ENCODE data around the gene KCNMB1.

Gene KCNMB1

DNA sequence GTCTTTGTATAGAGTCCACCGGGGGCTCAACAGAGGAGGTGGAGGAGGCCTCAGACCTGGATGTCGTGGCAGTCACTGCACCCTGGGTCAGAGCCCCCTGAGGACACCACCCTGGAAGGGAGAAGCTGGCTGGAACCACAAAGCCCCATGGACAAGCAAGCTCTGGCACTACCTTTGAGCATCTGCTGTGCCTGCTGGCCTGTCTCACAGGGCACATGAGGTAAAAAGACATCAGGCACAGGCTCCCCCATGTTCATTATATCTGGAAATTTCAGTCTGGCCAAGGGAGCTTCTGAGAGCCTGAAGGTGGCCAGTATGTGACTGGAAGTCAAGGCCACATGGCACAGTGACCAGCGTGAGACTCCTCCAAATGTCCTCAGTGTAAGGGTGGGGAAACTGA lies 22.9 kb downstream of the KCNMB1 start:
- Mint-ChIP-seq H3K27ac (no peak overlapping the region), H3K27me3 (no peaks in the 10 kb centered on the region), H3K4me1 (no peaks in the 10 kb centered on the region)

DNA sequence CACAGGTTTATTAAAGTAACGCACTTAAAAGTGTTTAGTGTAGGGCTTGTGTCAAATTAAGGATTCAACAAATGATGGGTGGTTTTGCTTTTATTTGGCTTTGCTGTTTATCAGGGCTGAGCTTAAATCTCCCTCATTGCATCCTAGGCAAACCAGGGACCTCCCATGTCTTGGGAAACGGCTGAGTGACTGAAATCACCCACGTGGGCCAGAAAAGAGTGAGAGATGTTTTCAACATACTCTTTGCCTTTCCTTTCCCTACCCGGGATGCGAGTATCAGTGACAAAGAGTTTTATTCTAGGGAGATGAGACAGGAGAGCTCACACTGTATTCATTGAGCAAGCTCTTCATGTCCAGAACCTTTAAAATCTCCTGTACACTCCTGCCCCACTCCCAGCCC lies 23.3 kb downstream of the KCNMB1 start:
- H3K27ac Mint-ChIP-seq = no peak overlapping the region
- H3K27me3 Mint-ChIP-seq = no peaks in the 10 kb centered on the region
- H3K4me3 Mint-ChIP-seq = no peak overlapping the region
- H3K36me3 Mint-ChIP-seq = no peaks in the 10 kb centered on the region
- no peaks in the 10 kb centered on the region for H3K9me3 Mint-ChIP-seq
- no peaks in the 10 kb centered on the region for H3K4me1 Mint-ChIP-seq

More for the DNA sequence above, 22.9 kb downstream of the KCNMB1 start:
- Mint-ChIP-seq H3K36me3 (no peaks in the 10 kb centered on the region), H3K4me3 (no peak overlapping the region), H3K9me3 (no peaks in the 10 kb centered on the region)

DNA sequence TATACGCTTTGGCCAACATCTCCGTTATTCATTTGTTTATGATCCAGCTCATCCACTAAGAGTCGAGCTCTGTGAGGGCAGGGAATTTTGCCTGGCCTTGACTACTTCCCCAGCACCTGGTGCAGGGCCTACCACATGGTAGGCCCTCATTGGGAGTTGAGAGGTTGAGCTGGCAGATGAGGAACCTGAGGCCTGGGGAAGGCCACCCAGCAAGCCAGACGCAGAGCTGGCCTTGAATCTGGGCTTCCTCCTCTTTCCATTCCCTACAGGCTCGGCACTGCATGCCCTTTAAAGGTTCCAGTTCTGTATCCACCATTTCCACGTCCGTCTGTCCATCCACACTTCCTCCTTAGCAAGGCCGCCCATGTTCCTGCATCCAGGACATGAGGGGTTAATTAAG lies 24.2 kb downstream of the KCNMB1 start:
- H3K27ac Mint-ChIP-seq = no peak overlapping the region
- no peaks in the 10 kb centered on the region for H3K27me3 Mint-ChIP-seq

DNA sequence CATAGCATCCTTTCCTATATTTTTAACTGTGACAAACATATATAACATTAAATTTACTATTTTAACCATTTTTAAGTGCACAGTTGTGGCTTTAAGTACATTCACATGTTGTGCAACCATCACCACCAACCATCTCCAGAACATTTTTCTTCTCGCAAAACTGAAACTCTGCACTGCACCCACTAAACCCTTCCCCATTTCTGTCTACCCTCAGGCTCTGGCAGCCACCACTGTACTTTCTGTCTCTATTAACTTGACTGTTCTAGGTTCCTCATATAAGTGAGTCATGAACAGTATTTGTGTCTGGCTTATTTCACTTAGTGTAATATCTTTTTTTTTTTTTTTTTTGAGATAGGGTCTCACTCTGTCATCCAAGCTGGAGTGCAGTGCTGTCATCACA lies 25.5 kb downstream of the KCNMB1 start:
- no peaks in the 10 kb centered on the region for H3K36me3 Mint-ChIP-seq
- H3K27me3 Mint-ChIP-seq = no peaks in the 10 kb centered on the region
- no peaks in the 10 kb centered on the region for H3K4me1 Mint-ChIP-seq
- no peaks in the 10 kb centered on the region for H3K9me3 Mint-ChIP-seq
- no peak overlapping the region for H3K4me3 Mint-ChIP-seq
- no peak overlapping the region for H3K27ac Mint-ChIP-seq

More for the DNA sequence above, 24.2 kb downstream of the KCNMB1 start:
- Mint-ChIP-seq H3K4me3 (no peak overlapping the region), H3K36me3 (no peaks in the 10 kb centered on the region), H3K4me1 (no peaks in the 10 kb centered on the region), H3K9me3 (no peaks in the 10 kb centered on the region)

DNA sequence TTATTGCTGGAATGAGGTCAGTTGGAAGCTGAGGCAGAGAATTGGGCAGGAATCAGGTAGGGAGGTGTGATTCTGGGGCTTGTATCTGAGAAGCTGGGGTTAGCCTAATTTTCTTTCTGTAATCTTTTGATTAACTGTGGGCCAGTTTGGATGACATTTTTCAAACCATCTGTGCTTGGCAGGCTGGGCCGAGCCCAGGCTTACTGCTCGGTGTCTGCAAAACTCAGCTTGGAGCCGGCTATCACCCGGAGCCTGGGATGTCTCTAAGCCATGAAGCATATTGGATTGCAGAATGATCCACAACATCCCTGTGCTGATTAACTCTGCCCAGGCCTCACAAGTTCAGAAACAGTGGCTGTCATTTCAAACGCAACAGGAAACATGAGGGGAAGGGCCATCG lies 26.5 kb downstream of the KCNMB1 start:
- Mint-ChIP-seq H3K4me3 (no peak overlapping the region), H3K36me3 (no peaks in the 10 kb centered on the region), H3K27ac (no peak overlapping the region)

DNA sequence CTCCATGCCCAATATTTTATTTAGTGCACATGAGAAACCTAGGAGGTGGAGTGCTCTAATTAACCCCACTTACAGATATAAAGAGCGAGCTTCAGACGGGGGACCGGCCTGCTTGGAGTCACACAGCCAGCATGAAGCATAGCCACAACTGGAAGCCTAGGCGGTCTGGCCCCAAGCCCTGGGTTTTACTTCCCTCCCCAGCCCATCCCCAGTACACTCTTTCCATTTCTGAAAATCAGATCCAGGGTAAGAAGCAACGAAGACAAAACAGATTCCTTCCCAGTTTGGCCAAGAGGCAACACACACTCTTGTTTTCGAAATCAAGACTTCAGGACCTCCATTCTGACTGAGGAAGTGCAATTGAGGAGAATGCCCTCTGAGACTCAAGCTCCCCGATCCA lies 27.1 kb downstream of the KCNMB1 start:
- no peaks in the 10 kb centered on the region for H3K9me3 Mint-ChIP-seq
- H3K27ac Mint-ChIP-seq = no peak overlapping the region
- no peaks in the 10 kb centered on the region for H3K27me3 Mint-ChIP-seq
- no peak overlapping the region for H3K4me3 Mint-ChIP-seq
- H3K36me3 Mint-ChIP-seq = no peaks in the 10 kb centered on the region
- no peaks in the 10 kb centered on the region for H3K4me1 Mint-ChIP-seq

More for the DNA sequence above, 26.5 kb downstream of the KCNMB1 start:
- H3K9me3 Mint-ChIP-seq = no peaks in the 10 kb centered on the region
- no peaks in the 10 kb centered on the region for H3K4me1 Mint-ChIP-seq
- H3K27me3 Mint-ChIP-seq = no peaks in the 10 kb centered on the region

DNA sequence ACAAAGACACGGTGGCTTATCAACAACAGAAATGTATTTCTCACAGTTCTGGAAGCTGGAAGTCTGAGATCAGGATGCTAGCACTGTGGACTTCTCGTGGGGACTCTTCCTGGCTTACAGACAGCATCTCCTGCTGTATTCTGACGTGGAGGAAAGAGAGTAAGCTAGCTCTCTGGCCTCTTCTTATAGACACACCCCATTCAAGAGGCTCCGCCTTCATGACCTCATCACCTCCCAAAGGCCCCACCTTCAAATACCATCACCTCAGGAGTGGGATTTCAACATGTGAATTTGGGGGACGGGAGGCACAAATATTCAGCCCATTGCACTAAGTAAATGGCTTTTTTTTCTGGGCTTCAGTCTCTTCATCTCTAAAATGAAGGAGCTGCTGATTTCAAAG lies 27.6 kb downstream of the KCNMB1 start:
- no peaks in the 10 kb centered on the region for H3K27me3 Mint-ChIP-seq
- no peaks in the 10 kb centered on the region for H3K4me1 Mint-ChIP-seq
- H3K36me3 Mint-ChIP-seq = no peaks in the 10 kb centered on the region
- no peak overlapping the region for H3K27ac Mint-ChIP-seq
- H3K9me3 Mint-ChIP-seq = no peaks in the 10 kb centered on the region
- H3K4me3 Mint-ChIP-seq = no peak overlapping the region

DNA sequence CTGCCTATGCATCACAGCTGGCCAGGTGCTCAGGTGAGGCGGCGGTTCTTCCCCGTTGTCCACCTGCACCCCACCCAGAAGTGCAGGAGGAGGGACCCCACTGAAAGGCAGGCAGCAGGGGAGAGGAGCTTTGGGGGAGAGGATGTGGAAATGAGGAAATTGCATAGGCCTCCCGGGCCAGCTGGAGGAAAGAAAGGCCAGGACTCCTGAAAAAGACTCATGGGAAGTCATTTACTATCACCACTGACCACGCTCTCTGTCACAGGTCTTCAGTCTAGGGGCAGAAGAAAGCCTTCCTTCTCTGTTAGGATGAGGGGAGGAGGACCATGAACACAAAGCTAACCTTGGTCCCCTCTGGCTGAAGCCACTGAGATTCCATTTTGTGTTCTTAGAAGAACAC lies 28.1 kb downstream of the KCNMB1 start:
- Mint-ChIP-seq H3K9me3 (no peaks in the 10 kb centered on the region), H3K4me3 (no peak overlapping the region), H3K27me3 (no peaks in the 10 kb centered on the region), H3K36me3 (no peaks in the 10 kb centered on the region), H3K4me1 (no peaks in the 10 kb centered on the region), H3K27ac (no peak overlapping the region)

DNA sequence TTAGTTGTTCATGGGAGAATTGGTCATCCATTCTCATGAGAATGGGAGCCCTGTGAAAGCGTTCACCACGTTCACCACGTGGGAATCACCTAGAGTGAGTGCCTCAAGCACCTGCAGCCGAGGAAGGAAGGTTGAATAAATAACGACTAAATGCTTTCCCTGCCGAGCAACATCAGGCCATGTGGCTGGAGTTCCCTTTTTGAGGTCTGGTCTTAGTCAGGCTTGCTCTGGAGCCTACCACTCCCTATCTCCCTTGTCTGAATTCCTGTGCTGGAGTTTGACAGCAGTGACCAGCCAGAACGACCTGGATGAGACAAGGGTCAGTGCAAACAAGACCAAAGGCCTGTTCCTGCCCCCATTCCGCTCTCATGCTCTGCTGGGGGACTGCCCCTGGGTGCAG lies 28.5 kb downstream of the KCNMB1 start:
- no peak overlapping the region for H3K27ac Mint-ChIP-seq
- H3K4me3 Mint-ChIP-seq = no peak overlapping the region

DNA sequence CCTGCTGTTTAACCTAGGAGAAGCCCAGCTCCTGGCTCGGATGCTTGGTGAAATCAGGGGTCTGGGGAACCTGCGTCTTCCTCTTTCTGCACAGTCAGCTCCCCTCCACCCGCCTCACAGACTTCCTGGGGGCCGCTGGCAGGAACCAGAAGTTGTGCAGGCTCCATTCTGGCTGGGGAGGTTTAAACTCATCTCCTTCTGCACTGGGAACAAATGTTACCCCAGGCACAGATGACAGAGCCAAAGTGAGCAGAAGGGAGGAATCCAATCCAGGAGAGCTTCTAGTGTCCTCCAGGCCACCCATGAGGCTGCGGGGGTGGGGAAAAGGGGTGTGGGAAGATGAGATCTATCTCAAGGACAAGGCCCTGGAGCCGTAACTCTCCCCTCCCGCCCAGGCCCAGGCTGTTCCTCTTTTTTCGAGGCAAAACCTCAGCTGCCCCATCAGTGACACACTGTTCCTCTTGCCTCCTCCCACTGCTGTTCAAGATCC lies 31.2 kb downstream of the KCNMB1 start:
- Mint-ChIP-seq H3K4me1 (peaks cover 4% of the 10 kb centered on the region), H3K4me3 (no peak overlapping the region), H3K27ac (no peak overlapping the region), H3K9me3 (no peaks in the 10 kb centered on the region), H3K36me3 (no peaks in the 10 kb centered on the region), H3K27me3 (peaks cover 2% of the 10 kb centered on the region)

More for the DNA sequence above, 28.5 kb downstream of the KCNMB1 start:
- no peaks in the 10 kb centered on the region for H3K9me3 Mint-ChIP-seq
- H3K27me3 Mint-ChIP-seq = no peaks in the 10 kb centered on the region
- H3K4me1 Mint-ChIP-seq = no peaks in the 10 kb centered on the region
- H3K36me3 Mint-ChIP-seq = no peaks in the 10 kb centered on the region

DNA sequence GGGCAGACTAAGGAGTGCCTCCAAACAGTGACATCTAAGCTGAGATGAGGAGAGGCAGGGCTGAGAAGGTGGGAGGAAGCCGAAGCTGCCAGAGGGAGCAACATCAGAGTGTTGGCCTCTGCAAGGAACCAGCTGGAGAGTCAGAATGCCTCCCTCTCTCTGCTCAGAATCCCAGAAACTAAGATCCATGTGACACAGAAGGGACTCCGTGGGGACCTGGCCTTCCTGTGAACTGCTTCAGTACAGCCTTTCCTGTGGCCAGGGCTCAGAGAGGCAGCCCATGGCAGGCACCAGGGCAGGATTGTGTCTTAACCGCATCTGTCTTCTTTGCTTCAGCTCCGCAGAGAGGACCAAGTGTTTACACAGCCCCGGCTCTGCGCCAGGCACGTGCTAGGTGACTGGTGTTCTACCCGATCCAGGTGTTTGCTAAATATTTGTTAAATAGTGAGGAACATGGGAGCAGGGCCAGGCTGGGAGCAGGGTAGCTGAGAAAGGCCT lies 33.5 kb downstream of the KCNMB1 start:
- Mint-ChIP-seq H3K9me3 (no peaks in the 10 kb centered on the region), H3K4me1 (peaks cover 5% of the 10 kb centered on the region), H3K27ac (no peak overlapping the region), H3K4me3 (no peak overlapping the region), H3K36me3 (no peaks in the 10 kb centered on the region), H3K27me3 (peaks cover 2% of the 10 kb centered on the region)

DNA sequence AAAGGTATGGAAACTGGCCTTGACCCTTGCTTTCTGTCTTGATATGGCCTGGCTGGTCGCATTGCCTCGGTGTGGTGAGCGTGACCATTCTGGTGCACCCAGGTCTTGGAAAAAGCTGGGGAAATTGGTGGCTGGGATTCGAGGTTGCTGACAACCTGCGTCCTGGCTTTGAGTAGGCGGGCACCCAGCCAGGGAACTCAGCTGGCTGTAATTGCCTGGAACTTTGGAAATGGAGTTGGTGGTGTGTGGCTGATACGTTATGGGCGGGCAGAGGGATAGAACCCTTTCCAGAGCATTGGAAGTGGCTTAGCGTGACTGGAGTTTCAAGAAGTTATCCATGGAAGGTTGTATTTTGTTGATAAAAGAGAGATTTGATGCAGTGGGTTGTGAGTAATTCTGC lies 35.2 kb downstream of the KCNMB1 start:
- no peaks in the 10 kb centered on the region for H3K36me3 Mint-ChIP-seq
- H3K9me3 Mint-ChIP-seq = no peaks in the 10 kb centered on the region
- no peak overlapping the region for H3K27ac Mint-ChIP-seq
- H3K4me1 Mint-ChIP-seq = peaks cover 5% of the 10 kb centered on the region
- peaks cover 2% of the 10 kb centered on the region for H3K27me3 Mint-ChIP-seq
- H3K4me3 Mint-ChIP-seq = no peak overlapping the region

DNA sequence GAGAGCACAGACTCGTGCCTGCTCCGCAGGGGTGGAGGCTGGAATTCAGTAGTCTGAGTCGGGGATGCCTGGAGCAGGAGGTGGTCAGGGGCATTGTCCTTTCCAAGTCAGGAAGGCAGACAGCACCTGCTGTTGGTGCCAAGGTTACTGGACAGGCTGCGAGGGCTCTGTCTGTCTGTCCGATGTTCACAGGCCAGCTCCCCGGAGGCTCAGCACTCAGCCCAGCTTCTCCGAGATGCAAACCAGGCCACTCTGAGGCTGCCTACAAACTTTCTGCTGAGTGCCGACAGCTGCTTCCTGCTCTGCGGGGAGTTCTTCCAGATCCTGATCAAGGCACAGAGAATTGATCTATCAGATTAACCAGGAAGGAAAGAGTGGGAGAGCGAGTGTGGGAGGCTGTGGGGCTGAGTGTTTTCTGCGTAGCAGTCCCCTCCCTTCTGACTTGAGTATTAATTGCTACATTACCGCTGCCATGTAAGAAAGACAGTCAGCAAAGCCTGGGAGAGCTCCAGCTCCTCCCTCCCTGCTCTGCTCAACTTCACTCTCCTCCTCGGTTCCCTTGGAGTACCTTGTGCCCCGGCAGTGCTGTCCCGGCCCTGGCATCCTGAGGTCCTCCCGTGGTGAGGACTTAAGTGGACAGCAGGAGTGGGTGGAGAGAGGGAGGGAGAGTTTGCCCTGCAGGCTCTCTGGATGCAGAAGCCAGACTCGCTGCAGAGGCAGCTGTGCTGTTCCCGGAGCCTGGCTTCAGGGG lies 36.0 kb downstream of the KCNMB1 start:
- Mint-ChIP-seq H3K27me3 (peaks cover 2% of the 10 kb centered on the region), H3K4me3 (no peak overlapping the region)

DNA sequence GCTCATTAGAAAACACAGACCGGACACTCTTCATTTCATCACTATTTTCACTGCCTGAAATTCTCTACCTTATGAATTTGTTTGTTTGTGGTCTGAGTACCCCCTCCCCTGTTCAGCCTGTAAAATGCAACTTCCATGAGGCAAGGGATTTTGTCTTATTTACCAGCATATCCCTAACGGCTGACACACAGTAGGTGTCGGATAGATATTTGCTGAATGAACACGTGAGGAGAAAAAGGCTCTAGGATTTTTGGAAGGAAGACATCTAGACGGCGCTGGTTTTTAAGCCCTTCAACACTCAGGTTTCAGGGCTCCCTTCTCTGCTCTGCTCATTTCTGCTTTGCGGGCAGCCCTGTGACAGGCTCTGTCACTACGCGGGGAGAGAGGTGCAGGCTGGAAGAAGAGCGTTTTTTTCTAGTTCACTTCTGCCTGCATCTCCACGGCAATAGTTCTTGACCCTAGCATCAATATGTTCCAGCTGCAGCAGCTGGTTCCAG lies 41.0 kb downstream of the KCNMB1 start:
- Mint-ChIP-seq H3K4me3 (no peak overlapping the region), H3K36me3 (no peaks in the 10 kb centered on the region), H3K9me3 (no peaks in the 10 kb centered on the region), H3K4me1 (peaks cover 3% of the 10 kb centered on the region), H3K27ac (no peak overlapping the region), H3K27me3 (peaks cover 4% of the 10 kb centered on the region)

More for the DNA sequence above, 36.0 kb downstream of the KCNMB1 start:
- H3K27ac Mint-ChIP-seq = no peak overlapping the region
- H3K9me3 Mint-ChIP-seq = no peaks in the 10 kb centered on the region
- no peaks in the 10 kb centered on the region for H3K36me3 Mint-ChIP-seq
- H3K4me1 Mint-ChIP-seq = peaks cover 5% of the 10 kb centered on the region

DNA sequence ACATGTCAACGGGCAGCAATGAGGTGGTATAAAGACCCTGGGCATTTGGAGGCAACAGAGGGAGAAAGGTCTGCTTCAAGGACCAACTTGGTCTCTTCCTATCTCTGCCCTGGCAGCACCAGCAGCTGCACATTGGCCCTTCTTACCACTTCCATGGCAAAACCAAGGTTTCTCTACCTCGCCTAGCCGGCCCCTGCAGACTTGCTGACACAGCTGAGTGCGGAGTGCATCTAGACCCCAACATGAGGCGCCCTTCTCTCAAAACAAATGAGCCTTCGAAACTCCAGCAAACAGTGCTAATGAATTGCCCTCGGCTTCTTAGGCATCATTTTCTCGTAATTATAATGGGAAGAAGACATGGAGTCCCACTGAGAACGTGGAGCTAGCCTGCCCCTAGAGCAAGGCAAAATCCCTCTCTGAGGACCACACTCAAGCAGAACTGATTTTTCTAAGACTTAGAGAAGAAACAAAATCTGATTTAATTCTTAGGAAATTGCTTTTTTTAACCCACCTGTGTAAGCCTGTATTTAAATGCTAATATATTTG lies 42.1 kb downstream of the KCNMB1 start:
- no peak overlapping the region for H3K27ac Mint-ChIP-seq
- H3K4me1 Mint-ChIP-seq = no peaks in the 10 kb centered on the region
- no peaks in the 10 kb centered on the region for H3K36me3 Mint-ChIP-seq
- peaks cover 4% of the 10 kb centered on the region for H3K27me3 Mint-ChIP-seq
- no peak overlapping the region for H3K4me3 Mint-ChIP-seq
- H3K9me3 Mint-ChIP-seq = no peaks in the 10 kb centered on the region

DNA sequence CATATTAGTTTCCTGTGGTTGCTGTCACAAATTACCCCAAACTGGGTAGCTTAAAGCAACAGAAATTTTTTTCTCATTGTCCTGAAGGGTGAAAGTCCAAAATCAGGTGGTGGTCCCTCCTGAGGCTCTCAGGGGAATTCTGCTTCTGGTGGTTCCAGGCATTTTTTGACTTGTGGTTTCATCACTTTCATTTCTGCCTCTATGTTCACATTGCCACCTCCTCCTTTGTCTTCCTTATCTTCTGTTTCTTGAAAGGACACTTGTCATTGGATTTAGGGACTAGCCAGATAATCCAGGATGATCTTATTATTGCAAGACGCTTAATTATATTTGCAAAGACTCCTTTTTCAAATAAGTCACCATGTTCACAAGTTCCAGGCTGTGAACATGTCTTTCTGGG lies 43.2 kb downstream of the KCNMB1 start:
- peaks cover 4% of the 10 kb centered on the region for H3K27me3 Mint-ChIP-seq
- no peaks in the 10 kb centered on the region for H3K9me3 Mint-ChIP-seq
- no peaks in the 10 kb centered on the region for H3K4me1 Mint-ChIP-seq
- H3K36me3 Mint-ChIP-seq = no peaks in the 10 kb centered on the region
- H3K4me3 Mint-ChIP-seq = no peak overlapping the region
- H3K27ac Mint-ChIP-seq = no peak overlapping the region

All from activated naive CD4-positive, alpha-beta T cell treated with anti-CD3 and anti-CD28 coated beads, Interleukin-2, amount 50 U/mL, for 24 hours (primary cell).